T-helper 1 cell (primary cell): Measurements from ENCODE around the gene COX6A2.

ENCODE experiments used
- DNase-seq, 5 donors: peaks; one replicate each; pipeline ENCODE4 v3.0.0-alpha.2; 2012 to 2020

Gene COX6A2

DNA sequence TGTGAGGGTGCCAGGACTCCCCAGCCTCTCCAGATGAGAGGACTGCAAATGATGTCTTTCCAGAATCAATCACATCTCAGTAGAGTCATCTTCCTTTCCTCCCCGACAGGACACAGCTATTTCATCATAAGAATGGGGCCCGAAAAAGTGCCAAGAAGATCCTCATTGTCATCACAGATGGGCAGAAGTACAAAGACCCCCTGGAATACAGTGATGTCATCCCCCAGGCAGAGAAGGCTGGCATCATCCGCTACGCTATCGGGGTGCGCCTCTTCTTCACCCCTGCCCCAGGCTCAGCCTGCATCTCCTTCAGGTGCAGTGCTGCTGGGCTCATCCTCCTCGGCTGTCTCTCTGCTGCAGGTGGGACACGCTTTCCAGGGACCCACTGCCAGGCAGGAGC is 20.8 kb downstream of the COX6A2 start:
- no peak for DNase-seq

GRCh38 chr16:31404353-31405064 is 23.7 kb downstream of the COX6A2 start:
- no peak for DNase-seq

DNA sequence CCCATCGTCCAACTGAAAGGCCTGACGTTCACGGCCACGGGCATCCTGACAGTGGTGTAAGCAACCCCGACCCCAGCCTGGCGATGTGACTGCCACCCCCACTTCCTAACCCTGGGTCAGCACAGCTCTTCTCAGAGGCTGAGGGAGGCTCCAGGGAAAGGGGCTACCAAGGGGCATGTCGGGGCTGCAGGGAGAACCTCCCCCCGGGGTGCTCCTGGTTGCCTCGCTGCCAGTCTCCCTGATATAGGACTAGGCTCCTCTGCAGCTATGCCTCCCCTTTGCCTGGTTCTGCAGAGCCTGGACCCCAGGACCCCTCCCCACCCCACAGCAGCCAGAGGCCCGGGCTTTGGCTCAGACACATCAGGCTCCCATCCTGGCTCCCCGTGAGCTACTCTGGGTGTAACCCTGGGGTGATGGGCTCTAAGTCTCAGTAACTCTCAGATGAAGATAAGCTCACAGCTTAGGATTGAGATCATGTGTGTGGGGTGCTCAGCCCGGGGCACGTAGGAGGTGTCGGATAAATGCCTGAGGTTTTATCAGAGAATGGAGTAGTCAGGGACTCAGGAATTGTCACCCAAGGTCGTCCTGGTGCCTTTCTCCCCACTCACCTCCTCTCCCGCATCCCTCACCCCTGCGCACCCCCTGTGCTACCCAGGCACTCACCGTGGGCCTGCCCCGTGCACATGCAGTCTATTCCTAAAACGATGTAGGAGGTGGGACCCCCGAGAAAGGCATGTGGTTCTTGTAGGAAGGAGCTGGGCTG is 24.4 kb downstream of the COX6A2 start:
- DNase-seq: no peak

DNA sequence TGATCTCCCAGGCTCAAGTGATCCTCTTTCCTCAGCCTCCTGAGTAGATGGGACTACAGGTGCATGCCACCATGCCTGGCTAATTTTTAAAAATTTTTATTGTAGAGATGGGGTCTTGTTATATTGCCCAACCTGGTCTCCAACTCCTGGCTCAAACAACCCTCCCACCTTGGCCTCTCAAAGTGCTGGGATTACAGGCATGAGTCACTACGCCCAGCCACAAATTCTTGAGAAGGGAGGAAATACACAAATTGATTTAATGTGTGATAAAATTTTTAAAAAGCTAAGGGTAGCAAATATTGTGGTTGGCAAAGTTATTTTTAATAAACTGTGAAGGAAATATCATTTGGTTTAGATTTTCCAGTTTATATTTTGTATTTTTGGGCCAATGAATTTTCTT is 25.5 kb downstream of the COX6A2 start:
- no peak for DNase-seq

GRCh38 chr16:31401436-31401835 is 26.7 kb downstream of the COX6A2 start:
- no peak for DNase-seq

DNA sequence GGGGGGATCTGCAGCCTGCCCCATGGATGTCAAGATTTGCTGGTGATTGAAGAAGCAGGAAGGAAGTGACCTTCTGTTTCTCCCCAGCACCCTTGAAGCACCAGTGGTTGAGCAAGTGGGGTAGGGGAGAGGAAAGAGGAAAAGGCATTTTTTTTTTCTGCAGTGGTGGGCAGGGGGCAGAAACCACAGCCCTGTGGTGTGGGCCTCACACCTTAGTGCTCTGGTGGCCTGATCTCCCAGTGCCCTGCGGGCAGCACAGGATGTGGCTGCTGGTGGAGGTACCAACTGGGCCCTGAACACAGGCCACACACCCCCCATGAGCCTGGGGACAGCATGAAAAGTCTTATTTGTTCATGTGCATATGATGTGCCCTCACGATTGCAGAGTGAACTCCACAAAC is 28.0 kb downstream of the COX6A2 start:
- peak in 1 of 5 donors; percentile 41 for DNase-seq

- DNase-seq: no peak
Observed at GRCh38 chr16:31397701-31398100, 30.5 kb downstream of the COX6A2 start.

DNA sequence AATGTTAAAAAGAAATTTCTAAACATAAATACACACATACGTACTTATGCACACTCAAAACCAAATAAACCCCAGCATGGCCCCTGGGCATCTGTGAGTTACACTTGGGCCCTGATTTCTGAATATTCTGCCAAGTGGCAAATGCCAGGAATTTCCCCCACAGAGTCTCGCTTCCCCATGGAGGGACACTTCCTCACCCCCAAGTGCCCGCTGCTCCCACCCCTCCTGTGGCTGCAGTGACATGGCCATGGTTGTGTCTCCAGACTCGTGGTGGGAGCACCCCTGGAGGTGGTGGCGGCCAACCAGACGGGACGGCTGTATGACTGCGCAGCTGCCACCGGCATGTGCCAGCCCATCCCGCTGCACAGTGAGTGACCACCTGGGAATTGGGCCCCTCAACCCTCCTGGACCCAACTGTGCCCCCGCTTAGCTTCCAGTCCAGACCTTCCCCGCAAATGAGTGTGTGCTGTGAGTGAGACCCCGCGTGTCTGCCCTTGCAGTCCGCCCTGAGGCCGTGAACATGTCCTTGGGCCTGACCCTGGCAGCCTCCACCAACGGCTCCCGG is 31.0 kb downstream of the COX6A2 start:
- DNase-seq: no peak

DNA sequence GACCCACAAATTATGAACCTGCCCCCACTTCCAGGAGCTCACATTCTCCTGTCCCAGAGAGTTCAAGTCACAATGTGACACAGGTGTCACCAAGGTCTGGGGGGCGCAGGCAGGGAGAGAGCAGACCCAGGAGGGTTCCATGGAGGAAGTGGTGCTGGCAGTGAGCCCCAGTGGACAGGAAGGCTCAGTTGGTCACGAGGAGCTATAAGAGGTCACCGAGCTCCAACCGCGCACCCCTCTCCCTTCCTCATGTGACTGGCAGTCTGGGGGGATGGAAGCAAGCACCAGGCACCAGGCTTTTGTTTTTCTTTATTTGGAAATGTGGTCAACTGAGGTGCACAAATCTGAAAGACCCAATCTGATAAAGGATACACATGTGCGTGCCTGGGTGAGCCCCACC is 32.5 kb downstream of the COX6A2 start:
- no peak for DNase-seq

DNA sequence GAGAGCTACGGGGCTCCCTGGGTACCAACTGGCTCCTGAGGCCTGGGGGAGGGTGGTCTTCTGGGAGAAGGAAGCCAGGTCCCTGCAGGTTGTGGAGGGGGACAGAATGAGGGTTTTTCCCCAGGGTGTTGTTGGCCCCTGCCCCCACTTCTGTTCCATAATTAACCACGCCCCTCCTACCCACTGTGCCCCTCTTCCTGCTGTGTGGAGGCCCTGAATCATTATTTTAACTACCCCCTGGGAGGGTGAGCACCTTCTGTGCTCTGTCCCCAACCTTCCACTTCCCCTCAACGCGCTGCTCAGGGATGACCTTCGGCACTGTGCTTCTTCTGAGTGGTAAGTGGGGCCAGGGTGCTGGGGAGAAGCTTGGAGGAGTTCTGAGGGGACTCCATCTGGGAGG is 35.1 kb downstream of the COX6A2 start, which contains the start of gene ITGAD:
ITGAD (plus strand) TSS at position 280 of the 400 bp plus-strand sequence; CDS start at position 306, 26 bp downstream.
- no peak for DNase-seq

DNA sequence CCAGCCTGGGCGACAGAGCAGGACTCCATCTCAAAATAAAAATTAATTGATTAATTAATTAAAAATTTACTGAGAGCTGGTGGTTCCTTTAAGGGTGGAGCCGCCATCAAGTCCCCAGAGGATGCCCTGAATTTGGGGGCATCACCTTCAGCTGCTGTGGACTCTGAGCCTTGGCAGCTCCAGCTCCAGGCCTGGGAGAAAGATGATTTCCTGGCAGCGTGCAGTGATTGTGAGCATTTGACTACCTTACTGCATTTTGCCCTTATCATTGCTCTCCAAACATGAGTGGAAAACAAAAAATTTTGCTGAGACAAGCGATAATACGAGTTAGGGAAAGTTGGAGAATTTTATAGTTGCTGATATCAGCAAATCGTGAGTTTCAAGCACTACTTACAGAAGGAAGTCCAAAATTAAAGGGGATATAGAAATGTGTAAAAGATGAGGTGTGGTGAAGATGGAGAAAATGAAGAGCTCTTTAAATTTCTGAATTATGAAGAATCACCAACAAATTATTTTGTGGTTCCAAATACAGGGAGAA is 37.6 kb downstream of the COX6A2 start:
- no peak for DNase-seq

DNA sequence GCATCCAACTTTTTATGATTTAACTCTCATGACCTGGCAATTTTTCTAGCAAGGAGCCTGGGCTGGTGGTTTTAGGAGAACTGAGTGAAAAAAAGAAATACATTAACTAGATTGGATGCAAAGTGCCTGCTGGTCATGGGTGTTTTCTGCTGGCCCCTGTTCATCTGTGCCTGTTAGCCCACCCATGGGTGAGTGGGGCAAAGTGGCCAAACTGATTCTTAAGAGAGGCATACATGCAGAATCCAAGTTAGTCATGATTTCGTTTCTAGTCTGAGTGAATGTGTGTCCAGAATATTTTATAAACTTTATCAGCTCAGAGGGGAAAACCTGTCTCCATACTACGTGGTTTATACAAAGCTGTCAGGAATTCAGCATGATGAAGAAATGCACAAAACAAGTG is 39.6 kb downstream of the COX6A2 start:
- no peak for DNase-seq

GRCh38 chr16:31386157-31386984 is 41.8 kb downstream of the COX6A2 start:
- DNase-seq: peak in 1 of 5 donors; percentile 10

DNA sequence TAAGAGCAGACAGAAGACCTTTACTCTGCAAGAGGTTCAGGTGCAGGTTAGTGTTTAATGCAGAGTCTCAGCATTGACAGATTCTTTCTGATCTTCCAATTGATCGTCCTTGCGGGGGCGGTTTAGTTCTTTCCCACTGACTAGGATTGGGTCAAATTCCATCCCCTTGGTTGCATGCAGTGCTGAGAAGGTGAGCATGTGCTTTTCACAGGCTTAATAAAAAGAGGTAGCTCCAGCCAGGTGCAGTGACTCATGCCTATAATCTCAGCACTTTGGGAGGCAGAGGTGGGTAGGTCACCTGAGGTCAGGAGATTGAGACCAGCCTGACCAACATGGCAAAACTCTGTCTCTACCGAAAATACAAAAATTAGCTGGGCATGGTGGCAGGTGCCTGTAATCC is 42.5 kb downstream of the COX6A2 start:
- DNase-seq: no peak

DNA sequence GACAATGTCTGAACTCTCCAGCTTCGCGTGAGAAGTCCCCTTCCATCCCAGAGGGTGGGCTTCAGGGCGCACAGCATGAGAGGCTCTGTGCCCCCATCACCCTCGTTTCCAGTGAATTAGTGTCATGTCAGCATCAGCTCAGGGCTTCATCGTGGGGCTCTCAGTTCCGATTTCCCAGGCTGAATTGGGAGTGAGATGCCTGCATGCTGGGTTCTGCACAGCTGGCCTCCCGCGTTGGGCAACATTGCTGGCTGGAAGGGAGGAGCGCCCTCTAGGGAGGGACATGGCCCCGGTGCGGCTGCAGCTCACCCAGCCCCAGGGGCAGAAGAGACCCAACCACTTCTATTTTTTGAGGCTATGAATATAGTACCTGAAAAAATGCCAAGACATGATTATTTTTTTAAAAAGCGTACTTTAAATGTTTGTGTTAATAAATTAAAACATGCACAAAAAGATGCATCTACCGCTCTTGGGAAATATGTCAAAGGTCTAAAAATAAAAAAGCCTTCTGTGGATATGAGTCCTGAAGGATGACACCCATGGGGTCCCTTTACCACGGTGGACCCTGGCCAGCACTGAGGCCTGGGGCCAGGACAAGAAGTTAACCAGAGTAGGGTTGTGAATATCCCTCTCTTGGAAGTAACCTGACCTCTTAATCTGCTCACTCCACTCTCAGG is 45.5 kb downstream of the COX6A2 start:
- DNase-seq: peak in 3 of 5 donors; percentile 39 to 68 (median 40)

- no peak for DNase-seq
Observed at GRCh38 chr16:31380201-31380600, 48.0 kb downstream of the COX6A2 start.
